ENCODE data around the gene DPPA2.

The DPPA2 gene

GRCh38 chr3:109355625-109356441 is 39.5 kb upstream of the DPPA2 start:
- no peak overlapping the region for H3K4me3 ChIP-seq (ENCODE audit: low read depth in 1 of 2, low read length in 1 of 2)
- no peak for TF ChIP-seq CTCF (IDR thresholded peaks at IDR 0.05)
- peaks cover 10 to 12% of the 10 kb centered on the region in 2 experiments for H3K4me1 ChIP-seq (ENCODE audit: control insufficient read depth in 1 of 2, insufficient read depth in 1 of 2, low read depth in 1 of 2, low read length in 1 of 2)
- H3K9me3 ChIP-seq, result no peaks in the 10 kb centered on the region
- H3K27me3 ChIP-seq, result no peaks in the 10 kb centered on the region
- no peak overlapping the region for H3K27ac ChIP-seq
- H3K36me3 ChIP-seq, result no peaks in the 10 kb centered on the region

GRCh38 chr3:109353057-109353456 is 36.7 kb upstream of the DPPA2 start:
- no peak for TF ChIP-seq CTCF (IDR thresholded peaks at IDR 0.05)
- Histone ChIP-seq H3K4me3 (ENCODE audit: low read depth in 1 of 2, low read length in 1 of 2) (no peak overlapping the region), H3K9me3 (no peaks in the 10 kb centered on the region), H3K36me3 (no peaks in the 10 kb centered on the region), H3K27me3 (no peaks in the 10 kb centered on the region), H3K27ac (no peak overlapping the region), H3K4me1 (ENCODE audit: control insufficient read depth in 1 of 2, insufficient read depth in 1 of 2, low read depth in 1 of 2, low read length in 1 of 2) (peaks cover 10 to 12% of the 10 kb centered on the region in 2 experiments)

- Histone ChIP-seq H3K9me3 (no peaks in the 10 kb centered on the region), H3K27ac (no peak overlapping the region), H3K27me3 (no peaks in the 10 kb centered on the region), H3K4me3 (ENCODE audit: low read depth in 1 of 2, low read length in 1 of 2) (no peak overlapping the region), H3K4me1 (ENCODE audit: control insufficient read depth in 1 of 2, insufficient read depth in 1 of 2, low read depth in 1 of 2, low read length in 1 of 2) (peaks cover 10 to 12% of the 10 kb centered on the region in 2 experiments), H3K36me3 (no peaks in the 10 kb centered on the region)
- TF ChIP-seq CTCF (IDR thresholded peaks at IDR 0.05), result no peak
These were observed 34.9 kb upstream of the DPPA2 start for GRCh38 chr3:109351231-109351630.

- H3K4me3 ChIP-seq (ENCODE audit: low read depth in 1 of 2, low read length in 1 of 2), result no peak overlapping the region
- no peaks in the 10 kb centered on the region for H3K36me3 ChIP-seq
- no peak overlapping the region for H3K27ac ChIP-seq
- no peak for TF ChIP-seq CTCF (IDR thresholded peaks at IDR 0.05)
- peaks cover 4 to 16% of the 10 kb centered on the region in 2 experiments for H3K4me1 ChIP-seq (ENCODE audit: control insufficient read depth in 1 of 2, insufficient read depth in 1 of 2, low read depth in 1 of 2, low read length in 1 of 2)
- H3K9me3 ChIP-seq, result no peaks in the 10 kb centered on the region
- no peaks in the 10 kb centered on the region for H3K27me3 ChIP-seq
These were observed 30.5 kb upstream of the DPPA2 start for GRCh38 chr3:109346770-109347295.

- H3K4me3 ChIP-seq (ENCODE audit: low read depth in 1 of 2, low read length in 1 of 2), result no peak overlapping the region
- H3K27me3 ChIP-seq, result no peaks in the 10 kb centered on the region
- no peaks in the 10 kb centered on the region for H3K36me3 ChIP-seq
- TF ChIP-seq CTCF (IDR thresholded peaks at IDR 0.05), result no peak
- H3K9me3 ChIP-seq, result no peaks in the 10 kb centered on the region
- no peak overlapping the region for H3K27ac ChIP-seq
- peaks cover 4 to 16% of the 10 kb centered on the region in 2 experiments for H3K4me1 ChIP-seq (ENCODE audit: control insufficient read depth in 1 of 2, insufficient read depth in 1 of 2, low read depth in 1 of 2, low read length in 1 of 2)
These were observed 29.8 kb upstream of the DPPA2 start for GRCh38 chr3:109346099-109346498.
